HL-60/S4 treated with retinoic acid at 250 ng/mL for 4 days and 3 days (cell line): ENCODE measurements around the gene TMEM82.

Source experiments
- in situ Hi-C: fragments of 300-500 bp; cut with MboI; formaldehyde crosslinking; loops from 2 replicates; pipeline ENCODE4 v1.7.0; 2022; ENCODE audit warnings: low sequenced_read_pairs

The TMEM82 gene

DNA sequence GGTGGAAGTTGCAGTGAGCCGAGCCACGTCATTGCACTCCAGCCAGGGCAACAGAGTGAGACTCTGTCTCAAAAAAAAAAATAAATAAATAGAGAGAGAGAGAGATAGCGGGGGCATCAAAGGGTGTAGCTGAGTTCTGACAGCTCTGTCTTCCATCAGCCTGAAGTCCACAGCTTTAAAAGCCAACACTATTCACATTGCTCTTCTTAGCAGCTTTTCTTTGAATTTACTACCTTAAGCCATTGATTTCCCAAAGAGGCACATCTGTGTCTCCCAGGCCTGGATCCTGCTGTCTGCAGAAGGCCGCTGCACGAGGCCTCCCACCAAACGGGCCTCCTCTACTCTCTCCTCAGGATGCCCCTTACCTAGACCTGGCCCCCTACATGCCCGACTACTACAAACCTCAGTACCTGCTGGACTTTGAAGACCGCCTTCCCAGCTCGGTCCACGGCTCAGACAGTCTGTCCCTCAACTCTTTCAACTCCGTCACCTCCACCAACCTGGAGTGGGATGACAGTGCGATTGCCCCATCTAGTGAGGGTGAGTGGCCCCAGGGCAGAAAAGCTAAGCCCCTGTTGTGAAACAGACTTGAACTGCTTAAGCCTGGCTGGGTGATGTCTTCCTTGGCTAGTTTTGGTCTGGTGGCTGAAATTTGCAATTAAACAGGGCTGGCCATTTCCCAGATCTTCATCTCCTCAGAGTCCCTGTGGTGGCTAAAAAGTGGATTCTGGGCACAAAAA is 22.7 kb upstream of the TMEM82 start:
- in situ Hi-C loops = no loop called here

DNA sequence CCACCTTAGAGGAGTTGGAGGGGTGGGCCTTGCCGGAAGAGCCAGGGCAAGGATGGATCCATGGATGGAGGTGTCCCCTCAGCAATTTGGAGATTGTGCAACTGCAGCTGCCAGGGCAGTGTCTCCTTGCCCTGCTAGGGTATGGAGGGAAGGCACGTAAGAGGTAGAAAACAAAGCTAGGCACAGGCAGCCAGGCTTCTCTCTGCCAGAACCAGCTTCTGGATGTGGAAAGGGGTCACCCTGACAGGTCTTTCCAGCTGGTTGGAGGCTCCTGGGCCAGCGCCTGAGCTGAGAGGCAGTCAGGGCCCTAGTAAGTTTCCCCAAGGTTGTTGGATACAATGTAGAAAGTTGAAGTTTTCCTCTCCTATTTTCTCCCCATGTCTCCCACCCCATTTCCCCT is 21.4 kb upstream of the TMEM82 start:
- in situ Hi-C loops = no loop called here

DNA sequence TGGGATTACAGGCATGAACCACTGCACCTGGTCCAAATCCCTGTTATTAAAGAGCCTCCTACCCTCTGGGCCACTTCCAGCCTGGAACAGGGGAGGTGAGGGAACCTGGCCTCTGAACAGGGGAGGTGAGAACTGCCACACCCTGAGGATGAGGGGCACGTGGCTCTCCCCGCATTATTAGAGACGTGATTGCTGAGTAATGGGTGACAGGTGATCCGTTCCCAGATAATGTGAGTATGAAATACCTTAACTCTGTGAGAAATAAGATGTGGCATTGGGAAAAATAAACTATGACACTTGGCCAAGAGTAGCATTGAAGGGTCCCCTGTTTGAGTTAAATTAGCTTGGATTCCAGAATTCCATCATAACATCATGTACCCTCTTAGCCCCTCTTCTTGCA is 19.9 kb upstream of the TMEM82 start:
- in situ Hi-C loops = no loop called here

DNA sequence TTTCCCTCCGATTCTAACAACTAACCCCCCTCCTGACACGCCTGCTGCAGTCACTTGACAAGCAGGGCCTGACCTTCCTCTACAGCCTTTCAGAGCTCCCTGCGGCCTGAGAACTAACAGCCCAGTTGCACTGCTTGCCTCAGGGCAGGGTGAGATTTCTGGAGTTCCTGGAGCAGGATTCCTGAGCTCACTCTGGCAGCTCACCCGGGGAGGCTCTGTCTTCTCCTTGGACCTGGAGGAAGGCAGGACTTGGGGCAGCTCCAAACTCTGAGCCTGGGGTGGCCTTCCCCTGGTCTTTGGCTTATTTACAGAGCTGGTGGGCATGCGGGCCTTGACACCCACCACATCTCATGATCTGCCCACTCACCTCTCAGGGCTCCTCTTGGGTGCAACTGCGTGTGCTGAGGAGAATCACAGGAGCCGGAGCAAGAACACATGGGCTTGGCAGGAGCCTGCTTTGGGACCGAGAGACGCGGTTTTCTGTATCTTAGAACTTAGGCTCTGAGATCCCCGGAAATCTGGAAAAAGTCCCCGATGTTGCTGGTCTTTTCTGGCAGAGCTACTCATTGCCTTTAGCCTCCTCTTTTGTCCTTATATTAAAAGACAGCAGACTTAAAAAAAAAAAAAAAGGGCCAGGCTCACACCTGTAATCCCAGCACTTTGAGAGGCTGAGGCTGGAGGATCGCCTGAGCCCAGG is 19.3 kb upstream of the TMEM82 start:
- in situ Hi-C loops = no loop called here

DNA sequence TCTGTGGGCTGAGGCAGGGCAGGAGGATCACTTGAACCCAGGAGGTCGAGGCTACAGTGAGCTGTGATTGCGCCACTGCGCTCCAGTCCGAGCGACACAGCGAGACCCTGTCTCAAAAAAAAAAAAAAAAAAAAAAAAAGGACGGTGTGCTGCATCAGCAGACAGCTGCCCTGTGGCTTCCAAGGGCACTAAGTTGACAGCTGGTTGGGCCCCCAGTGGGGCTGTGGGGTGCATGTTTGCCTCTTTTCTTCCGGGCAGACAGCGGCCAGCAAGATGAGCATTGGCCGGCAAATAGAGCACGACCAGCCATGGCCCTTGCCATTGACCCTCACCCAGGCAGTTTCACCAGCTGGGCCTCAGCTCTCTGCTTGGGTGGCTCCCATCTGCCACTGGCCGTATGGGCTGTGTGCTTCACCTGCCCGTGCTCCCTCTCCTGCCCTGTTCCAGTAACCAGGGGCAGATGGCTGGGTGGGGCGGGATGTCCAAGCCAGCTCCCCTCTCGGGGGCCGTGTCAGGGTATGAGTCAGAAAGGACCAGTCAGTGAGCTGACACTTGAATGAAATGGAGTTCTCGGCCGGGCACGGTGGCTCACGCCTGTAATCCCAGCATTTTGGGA is 18.6 kb upstream of the TMEM82 start:
- in situ Hi-C loops = no loop called here

DNA sequence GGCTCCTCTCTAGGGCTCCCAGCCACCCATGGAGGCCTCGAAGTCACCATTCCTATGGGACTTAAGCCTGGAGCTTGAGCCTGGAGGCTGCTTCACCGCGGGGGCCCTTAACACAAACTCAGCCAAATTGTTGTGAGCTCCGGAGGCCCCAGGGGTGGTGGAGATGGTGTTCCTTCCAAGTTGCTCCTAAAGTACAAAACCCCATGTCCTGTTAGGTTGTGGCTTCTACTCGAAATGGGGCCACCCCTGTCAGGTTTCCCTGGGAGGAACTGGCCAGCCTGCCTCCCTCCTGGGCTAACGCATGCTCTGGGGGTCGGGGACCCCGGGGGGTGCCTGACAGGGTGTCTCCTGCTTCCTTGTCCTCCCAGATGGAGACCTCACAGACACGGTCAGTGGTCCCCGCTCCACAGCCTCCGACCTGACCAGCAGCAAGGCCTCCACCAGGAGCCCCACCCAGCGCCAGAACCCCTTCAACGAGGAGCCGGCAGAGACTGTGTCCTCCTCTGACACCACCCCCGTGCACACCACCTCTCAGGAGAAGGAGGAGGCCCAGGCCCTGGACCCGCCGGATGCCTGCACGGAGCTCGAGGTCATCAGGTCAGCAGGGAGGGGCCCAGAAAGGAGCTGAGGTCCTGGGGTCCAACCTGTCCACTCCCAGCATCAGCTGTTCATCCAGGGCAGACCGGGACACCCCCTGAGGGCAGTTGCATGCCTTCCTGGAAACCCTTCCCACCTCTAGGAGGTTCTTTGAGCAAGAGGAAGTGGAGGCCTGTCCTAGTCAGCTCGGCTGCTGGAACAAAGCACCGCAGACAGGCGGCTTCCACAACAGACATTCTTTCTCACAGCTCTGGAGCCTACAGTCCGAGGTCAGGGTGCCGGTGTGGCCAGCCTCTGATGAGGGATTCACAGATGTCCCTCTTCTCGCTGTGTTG is 17.1 kb upstream of the TMEM82 start:
- in situ Hi-C loops = no loop called here

DNA sequence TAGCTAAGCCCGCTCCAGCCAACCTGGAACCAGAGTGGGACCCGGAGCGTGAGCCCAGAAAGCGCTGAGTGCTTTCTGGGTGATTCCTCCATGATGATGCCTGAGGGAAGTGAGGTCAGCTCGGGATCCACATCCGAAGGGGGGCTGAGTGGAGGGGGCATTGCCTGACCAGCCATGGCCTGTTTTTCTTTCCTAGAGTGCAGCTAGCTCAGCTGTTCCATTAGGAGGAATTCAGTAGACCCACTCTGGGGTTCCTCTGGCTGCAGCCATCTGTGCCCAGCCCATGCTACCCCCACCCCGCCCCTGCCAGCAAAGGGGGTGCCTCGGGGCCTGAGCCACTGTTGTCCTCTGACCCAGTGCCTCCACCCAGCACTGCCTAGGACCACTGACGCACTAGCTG is 15.8 kb upstream of the TMEM82 start:
- in situ Hi-C loops = no loop called here

DNA sequence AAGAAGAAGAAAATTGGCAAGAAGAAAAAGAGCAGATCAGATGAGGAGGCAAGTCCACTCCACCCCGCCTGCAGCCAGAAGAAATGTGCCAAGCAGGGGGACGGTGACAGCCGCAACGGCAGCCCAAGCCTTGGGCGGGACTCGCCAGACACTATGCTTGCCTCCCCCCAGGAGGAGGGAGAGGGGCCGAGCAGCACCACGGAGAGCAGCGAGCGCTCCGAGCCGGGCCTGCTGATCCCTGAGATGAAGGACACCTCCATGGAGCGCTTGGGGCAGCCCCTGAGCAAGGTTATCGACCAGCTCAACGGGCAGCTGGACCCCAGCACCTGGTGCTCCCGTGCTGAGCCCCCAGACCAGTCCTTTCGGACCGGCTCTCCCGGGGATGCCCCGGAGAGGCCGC is 15.3 kb upstream of the TMEM82 start:
- in situ Hi-C loops = no loop called here

DNA sequence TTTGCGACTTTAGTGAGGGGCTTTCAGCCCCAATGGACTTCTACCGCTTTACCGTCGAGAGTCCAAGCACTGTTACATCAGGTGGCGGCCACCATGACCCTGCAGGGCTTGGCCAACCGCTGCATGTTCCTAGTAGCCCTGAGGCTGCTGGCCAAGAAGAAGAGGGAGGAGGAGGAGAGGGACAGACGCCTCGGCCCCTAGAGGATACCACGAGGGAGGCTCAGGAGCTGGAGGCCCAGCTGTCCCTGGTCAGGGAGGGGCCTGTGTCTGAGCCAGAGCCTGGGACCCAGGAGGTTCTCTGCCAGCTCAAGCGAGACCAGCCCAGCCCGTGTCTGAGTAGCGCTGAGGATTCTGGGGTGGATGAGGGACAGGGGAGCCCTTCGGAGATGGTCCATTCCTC is 14.9 kb upstream of the TMEM82 start:
- in situ Hi-C loops = no loop called here

DNA sequence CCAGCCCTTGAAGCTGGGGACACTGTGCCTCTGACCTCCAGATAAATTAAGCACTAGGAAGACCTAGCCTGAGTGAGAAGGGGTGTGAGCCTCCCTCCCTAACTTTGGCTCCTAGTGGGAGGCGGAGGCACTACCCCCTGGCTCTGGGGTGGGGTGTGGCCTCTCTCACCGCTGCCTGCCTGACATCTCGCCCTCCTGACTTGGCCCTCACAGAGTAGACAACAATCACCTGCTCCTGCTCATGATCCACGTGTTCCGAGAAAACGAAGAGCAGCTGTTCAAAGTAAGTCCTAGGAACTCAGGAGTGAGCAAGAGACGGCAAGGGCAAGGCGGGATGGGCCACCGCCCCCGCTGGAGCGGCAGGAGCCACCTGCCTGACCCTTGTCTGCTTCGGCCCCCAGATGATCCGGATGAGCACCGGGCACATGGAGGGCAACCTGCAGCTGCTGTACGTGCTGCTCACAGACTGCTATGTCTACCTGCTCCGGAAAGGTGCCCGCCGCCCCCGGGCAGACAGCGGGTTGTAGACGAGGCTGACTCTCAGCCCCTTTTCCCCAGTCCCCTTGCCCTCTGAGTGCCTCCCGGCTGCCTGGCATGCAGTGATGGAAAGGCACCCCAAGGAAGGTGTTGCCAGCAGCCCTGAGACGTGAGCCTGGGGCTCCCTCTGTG is 14.3 kb upstream of the TMEM82 start:
- in situ Hi-C loops = no loop called here

DNA sequence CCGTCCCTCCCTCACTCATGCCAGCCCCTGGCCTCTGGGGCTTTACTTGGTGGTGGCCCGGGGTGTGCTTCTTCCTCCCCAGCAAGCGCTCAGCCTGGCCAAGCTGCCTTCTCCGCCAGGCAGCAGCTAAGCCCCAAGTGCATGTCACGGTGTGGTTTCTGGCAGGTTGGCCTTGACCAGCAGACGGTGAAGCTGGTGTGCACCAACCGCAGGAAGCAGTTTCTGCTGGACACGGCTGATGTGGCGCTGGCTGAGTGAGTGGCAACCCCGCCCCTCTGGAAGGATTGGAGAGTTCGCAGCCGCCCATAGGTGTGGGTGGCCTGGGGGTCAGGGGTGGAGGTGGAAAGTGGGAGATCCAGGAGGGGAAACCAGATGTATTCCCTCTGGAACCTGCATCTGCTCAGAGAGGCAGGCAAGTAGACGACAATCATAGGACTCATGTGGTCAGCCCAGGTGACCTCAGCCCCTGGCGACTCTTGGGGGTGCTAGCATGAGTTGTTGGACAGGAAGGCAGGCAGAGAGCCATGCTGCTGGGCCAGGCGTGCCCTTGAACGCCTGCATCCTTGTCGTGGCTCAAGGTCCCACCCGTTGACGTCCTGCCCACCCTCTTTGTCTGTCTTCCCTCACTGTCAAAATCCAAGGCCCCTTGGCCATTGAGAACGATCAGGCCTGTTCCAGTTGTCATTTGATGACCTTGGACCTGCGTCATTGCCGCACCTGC is 13.2 kb upstream of the TMEM82 start:
- in situ Hi-C loops = no loop called here

DNA sequence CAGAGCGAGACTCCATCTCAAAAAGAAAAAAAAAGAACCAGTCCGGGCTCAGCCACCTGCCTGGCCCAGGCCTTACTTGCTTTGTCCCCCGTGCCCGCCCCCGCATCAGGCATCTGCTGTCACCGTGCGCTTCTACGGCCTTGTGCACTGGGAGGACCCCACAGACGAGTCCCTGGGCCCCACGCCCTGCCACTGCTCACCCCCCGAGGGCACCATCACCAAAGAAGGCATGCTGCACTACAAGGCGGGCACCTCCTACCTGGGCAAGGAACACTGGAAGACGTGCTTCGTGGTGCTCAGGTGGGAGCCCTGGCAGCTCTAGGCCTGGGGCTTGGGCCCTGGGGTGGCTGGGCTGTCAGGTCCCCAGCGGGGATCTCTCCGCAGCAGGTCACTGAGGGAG is 11.9 kb upstream of the TMEM82 start:
- in situ Hi-C loops = no loop called here

DNA sequence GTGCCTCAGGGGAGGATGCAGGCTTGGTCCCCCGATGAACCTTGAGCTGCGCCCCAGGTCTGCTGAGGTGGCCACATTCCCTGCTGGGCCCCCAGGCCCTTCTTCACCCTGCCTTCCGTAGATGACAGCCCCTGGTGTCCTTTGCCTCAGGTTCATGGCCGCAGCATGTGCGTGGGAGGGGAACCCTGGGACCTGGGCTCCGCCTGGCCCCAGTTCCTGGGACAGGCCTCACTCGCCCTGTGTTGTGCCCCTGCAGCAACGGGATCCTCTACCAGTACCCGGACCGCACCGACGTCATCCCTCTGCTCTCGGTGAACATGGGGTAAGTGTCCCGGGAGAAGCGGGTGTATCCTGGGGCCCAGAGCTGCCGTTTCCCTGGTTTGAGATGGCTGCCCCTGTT is 11.4 kb upstream of the TMEM82 start:
- in situ Hi-C loops = no loop called here

DNA sequence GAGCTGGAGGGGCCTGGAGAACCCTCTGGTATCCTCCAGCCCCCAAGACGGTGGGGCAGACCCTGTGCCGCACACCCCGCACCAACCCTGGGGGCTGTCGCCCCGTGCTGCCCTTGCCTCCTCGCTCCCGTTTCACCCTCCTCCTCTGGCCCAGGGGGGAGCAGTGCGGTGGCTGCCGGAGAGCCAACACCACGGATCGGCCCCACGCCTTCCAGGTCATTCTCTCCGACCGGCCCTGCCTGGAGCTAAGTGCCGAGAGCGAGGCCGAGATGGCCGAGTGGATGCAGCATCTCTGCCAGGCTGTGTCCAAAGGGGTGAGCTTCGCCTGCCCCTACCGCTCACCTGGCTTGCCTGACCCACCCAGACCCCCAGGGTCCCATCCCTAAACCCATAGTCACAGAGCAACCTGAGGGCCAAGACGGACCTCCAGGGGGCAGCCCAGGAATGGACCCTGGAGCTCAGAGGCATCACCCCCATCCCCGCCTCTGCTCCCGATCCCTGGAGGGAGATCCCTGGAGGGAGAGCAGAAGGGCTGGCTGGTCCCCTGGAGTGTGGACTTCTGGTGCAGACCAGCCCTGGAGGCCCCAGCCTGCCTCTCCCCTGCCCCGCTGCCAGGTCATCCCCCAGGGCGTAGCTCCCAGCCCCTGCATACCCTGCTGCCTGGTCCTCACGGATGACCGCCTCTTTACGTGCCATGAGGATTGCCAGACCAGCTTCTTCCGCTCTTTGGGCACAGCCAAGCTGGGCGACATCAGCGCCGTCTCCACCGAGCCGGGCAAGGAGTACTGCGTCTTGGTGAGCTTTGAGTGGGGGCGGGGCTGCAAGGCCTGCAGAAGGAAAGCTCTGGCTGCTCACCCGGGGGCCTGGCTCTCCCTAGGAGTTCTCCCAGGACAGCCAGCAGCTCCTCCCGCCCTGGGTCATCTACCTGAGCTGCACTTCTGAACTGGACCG is 10.3 kb upstream of the TMEM82 start:
- in situ Hi-C loops = no loop called here

DNA sequence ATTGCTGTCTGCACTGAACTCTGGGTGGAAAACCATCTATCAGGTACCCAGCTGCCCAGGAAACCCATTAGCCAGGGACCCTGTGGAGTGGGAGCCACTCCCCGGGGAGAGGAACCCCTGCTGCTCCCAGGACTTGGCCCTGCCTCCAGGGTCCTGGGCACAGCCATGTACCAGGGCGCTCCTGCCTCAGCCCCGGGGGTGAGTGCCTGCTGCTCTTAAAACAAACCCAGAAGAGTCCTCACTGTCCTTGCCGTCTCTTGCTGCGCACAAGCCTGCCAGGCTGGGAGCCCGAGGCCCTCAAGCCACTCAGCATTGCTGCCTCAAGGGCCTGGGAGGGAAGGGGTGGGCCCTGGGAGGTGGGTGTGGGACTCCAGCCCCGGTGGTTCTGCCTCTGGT is 9.6 kb upstream of the TMEM82 start:
- in situ Hi-C loops = no loop called here

DNA sequence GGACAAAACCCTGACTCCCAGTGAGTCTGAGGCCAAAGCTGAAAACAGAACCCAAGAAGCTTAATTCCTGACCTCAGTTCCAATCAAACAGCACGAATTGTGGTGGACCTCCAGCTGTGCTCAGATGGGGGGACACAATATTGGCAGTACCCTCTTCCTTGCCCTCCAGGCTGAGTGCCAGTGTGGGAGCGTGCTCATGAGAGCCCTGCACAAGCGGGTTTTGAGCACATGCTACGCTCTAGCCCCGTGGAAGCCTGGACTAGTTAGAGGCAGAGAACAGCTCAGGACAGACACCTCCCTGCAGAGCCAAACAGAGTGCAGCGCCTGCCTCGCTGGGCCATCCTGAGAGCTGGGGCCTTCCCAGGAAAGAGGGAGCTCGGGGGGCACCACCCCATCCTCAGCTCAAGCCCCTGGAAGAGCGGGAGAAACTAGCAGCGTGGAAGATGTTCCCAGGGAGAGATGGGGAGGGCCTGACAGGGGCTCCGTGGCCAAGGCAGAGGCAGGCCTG is 9.0 kb upstream of the TMEM82 start:
- in situ Hi-C loops = no loop called here

DNA sequence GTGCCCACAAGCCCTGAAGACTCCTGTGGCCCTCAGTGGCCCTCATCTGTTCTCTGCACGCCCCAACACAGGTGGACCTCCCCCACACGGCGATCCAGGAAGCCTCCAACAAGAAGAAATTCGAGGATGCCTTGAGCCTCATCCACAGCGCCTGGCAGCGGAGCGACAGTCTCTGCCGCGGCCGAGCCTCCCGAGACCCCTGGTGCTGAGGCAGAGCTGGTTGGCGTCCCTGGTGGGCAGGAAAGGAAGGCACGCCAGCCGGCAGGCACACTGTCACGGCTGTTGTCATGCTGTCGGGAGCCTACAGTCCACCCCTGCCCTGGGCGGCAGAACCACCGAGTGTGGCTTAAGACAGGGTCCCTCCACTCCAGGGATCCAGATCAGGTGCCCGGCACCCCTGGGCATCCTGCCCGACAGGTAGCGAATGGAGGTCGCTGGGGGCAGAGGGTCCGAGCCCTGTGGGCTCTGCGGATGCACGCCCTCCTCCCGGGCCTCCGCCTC is 8.5 kb upstream of the TMEM82 start:
- in situ Hi-C loops = no loop called here

DNA sequence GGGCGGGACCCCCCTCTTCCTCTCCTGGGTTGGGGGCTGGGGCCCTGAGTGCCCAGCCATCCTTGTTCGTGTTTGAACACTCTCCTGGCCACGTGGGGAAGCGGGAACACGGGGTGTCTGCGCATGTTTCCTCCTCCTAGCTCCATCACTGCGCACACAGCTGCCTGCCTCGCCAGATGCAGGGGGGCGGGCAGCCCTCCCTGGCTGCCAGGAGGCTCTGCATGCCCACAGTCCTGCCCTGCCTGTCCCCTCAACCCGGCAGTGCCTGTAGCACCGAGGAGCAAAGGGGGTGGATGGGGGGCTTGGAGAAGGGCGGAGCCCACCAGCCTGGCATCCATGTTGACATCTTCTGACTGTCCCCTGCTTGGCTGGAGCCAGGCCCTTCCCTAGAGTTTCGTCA is 8.0 kb upstream of the TMEM82 start:
- in situ Hi-C loops = no loop called here

DNA sequence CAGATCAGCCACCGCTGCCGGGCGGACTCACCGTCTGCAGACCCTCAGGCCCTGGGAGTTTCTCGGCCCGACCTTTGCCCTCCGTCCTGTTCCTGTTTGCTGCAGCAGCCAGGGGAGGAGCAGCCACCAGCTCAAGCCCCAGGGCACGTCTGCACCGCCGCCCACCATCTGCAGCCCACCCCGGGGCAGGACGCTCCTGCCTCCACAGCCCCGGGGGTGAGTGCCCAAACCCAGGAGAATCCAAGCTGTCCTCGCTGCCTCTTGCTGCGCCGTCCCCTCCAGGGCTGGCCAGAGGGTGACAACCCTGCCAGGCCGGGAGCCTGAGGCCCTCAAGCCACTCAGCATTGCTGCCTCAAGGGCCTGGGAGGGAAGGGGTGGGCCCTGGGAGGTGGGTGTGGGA is 7.4 kb upstream of the TMEM82 start:
- in situ Hi-C loops = no loop called here
